Measurements from ENCODE around the gene GPBP1L1. TPM values are rescaled to one million over a fixed set of nuclear protein-coding genes. Genes with fewer than 3 reads are reported as not detected.

Gene GPBP1L1
- total and polyA plus RNA-seq, 9 of the 15 experiments (the other 6 are each of a cell fraction or from before 2014, with no cell fraction given), result 86.0 to 216 (median 138) TPM

- POLR2A ChIA-PET, result interaction anchor here (0.6 to 5.2 kb wide), 6 partner anchors 8 to 223 kb away, joined by 3 to 35 read pairs (median 6); partner anchors contain the start of gene GPBP1L1
- Histone ChIP-seq H3K79me2 (ENCODE audit: control insufficient read depth, insufficient read depth, low read length) (peaks cover 45% of the 10 kb centered on the region), H3K4me3 (no peak overlapping the region), H3K27ac (ENCODE audit: extremely low read depth, low read depth, low read length) (no peak overlapping the region), H4K20me1 (replicated peaks; ENCODE audit: control insufficient read depth, insufficient read depth, low read length) (0 out of 2 replicates have a peak, but pooled peaks cover 5% of the 10 kb centered on the region), H3K9me3 (replicated peaks; ENCODE audit: control insufficient read depth, insufficient read depth, low read depth, low read length) (no peaks in the 10 kb centered on the region), H3K4me2 (ENCODE audit: insufficient read depth, low read length) (no peak overlapping the region), H3K27me3 (ENCODE audit: control insufficient read depth in 2 of 2, insufficient read depth in 2 of 2, low read length in 2 of 2) (no peaks in the 10 kb centered on the region), H3K36me3 (ENCODE audit: control insufficient read depth, insufficient read depth, low read length) (peaks cover 83% of the 10 kb centered on the region), H3K4me1 (replicated peaks in 1 of 2; ENCODE audit: control insufficient read depth in 2 of 2, insufficient read depth in 2 of 2, low read length in 2 of 2) (0 out of 5 replicates have a peak, but pooled peaks cover 0 to 2% of the 10 kb centered on the region in 2 experiments), H2AFZ (ENCODE audit: low read depth, low read length) (no peak overlapping the region), H3K9ac (ENCODE audit: insufficient read depth in 1 of 2, low read depth in 2 of 2, low read length in 2 of 2) (no peak overlapping the region), H3K9me1 (ENCODE audit: control insufficient read depth, insufficient read depth, low read length) (no peaks in the 10 kb centered on the region)
- CTCF ChIA-PET (ENCODE audit: low intra/inter-chr PET ratio), result no interaction called here
- TF ChIP-seq YBX1 (IDR thresholded peaks at IDR 0.05) (no peak), ESRRA (IDR thresholded peaks at IDR 0.05; ENCODE audit: borderline replicate concordance, low read depth) (no peak), MNT (conservative IDR thresholded peaks at IDR 0.05) (no peak), NFE2L1 (tag; IDR thresholded peaks at IDR 0.05; ENCODE audit: borderline replicate concordance, low read depth) (no peak), KLF13 (tag; IDR thresholded peaks at IDR 0.05; ENCODE audit: borderline replicate concordance, low read depth) (no peak), ZNF121 (CRISPR knock-in tag; conservative IDR thresholded peaks at IDR 0.05) (0 out of 2 replicates have a peak, but pooled peaks have one; percentile 26), L3MBTL2 (IDR thresholded peaks at IDR 0.05) (no peak), CBFB (CRISPR knock-in tag; IDR thresholded peaks at IDR 0.05) (no peak)
- no TSS peak for BruUV-seq (replicated peaks)
- in situ Hi-C loops (cut with MboI), result no loop called here
- intact Hi-C loops (cut with micrococcal nuclease), result no loop called here
- FAIRE-seq (no peak), ATAC-seq (no peak), DNase-seq (ENCODE audit: extremely low read depth in 1 of 4, low spot score in 3 of 4) (no peak)
- 95% methylated on average over 2 of the region's 2 CpGs for WGBS (ENCODE audit: insufficient coverage, low coverage, missing lambda C conversion rate)
These were observed 27.1 kb downstream of the GPBP1L1 start for GRCh38 chr1:45659222-45659621.

All from K562 (cell line).